PC-3 (cell line): ENCODE measurements around the gene SEMA4C. TPM values are rescaled to one million over a fixed set of nuclear protein-coding genes. Genes with fewer than 3 reads are reported as not detected.

Experiments used
- ATAC-seq: fragments of 200-7000 bp; cut with Tn5 transposase; 2 replicates; pipeline ENCODE4 v1.9.1; 2020; ENCODE audit warnings: mild to moderate bottlenecking, moderate library complexity
- BruUV-seq: library from RNA; stranded (reverse); fragments of 400-500 nt; replicated peaks from 2 replicates; lab custom pipeline; 2021; lab: Mats Ljungman, UMichigan
- CTCF ChIA-PET: fragments of 300-600 bp; sonication (Branson Sonifier 250); formaldehyde crosslinking; loops from one replicate; lab custom pipeline; 2022; ENCODE audit warnings: antibody characterized with exemption; lab: Charles Lee
- POLR2A ChIA-PET: fragments of 300-600 bp; sonication (Branson Sonifier 250); formaldehyde crosslinking; loops from one replicate; lab custom pipeline; 2022; ENCODE audit warnings: antibody characterized with exemption; ENCODE audit not compliant: unreplicated experiment; lab: Charles Lee
- DNase-seq: peaks from one replicate; pipeline ENCODE4 v3.0.0-alpha.2; 2015
- H2AFZ ChIP-seq: fragments of 300-600 bp; sonication (generic); 2 replicates; pipeline ENCODE4 v1.6.0; 2016; ENCODE audit warnings: antibody characterized with exemption, low read length
- H3F3A ChIP-seq: fragments of 300-600 bp; sonication (generic); one replicate; pipeline ENCODE4 v1.6.0; 2017; ENCODE audit warnings: antibody characterized with exemption, low read length, control low read depth, mild to moderate bottlenecking; ENCODE audit not compliant: unreplicated experiment
- H3K27ac ChIP-seq: fragments of 300-600 bp; sonication (generic); 2 replicates; pipeline ENCODE4 v1.5.1; 2016; ENCODE audit warnings: mild to moderate bottlenecking, low read length
- H3K27me3 ChIP-seq: fragments of 300-600 bp; sonication (generic); 2 replicates; pipeline ENCODE4 v1.6.1; 2016; ENCODE audit warnings: low read length, mixed read lengths
- H3K36me3 ChIP-seq: fragments of 300-600 bp; sonication (generic); 2 replicates; pipeline ENCODE4 v1.6.1; 2016; ENCODE audit warnings: low read depth, mixed run types, low read length, mixed read lengths
- H3K4me1 ChIP-seq: fragments of 300-600 bp; sonication (generic); 2 replicates; pipeline ENCODE4 v1.5.1; 2016; ENCODE audit warnings: low read length; ENCODE audit not compliant: insufficient read depth
- H3K4me2 ChIP-seq: fragments of 300-600 bp; sonication (generic); 2 replicates; pipeline ENCODE4 v1.6.0; 2016; ENCODE audit warnings: low read length
- H3K4me3 ChIP-seq: fragments of 300-600 bp; sonication (generic); 2 replicates; pipeline ENCODE4 v1.5.1; 2016; ENCODE audit warnings: mild to moderate bottlenecking, low read length, mixed read lengths
- H3K79me2 ChIP-seq: fragments of 300-600 bp; sonication (generic); 2 replicates; pipeline ENCODE4 v1.6.1; 2017; ENCODE audit warnings: low read length, mixed read lengths
- H3K9ac ChIP-seq: fragments of 300-600 bp; sonication (generic); 2 replicates; pipeline ENCODE4 v1.6.0; 2016; ENCODE audit warnings: mild to moderate bottlenecking, low read length
- H3K9me2 ChIP-seq: fragments of 300-600 bp; sonication (generic); replicated peaks from 2 replicates; pipeline ENCODE4 v1.6.1; 2016; ENCODE audit warnings: mixed run types, low read length, mixed read lengths
- H3K9me3 ChIP-seq: fragments of 300-600 bp; sonication (generic); 2 replicates; pipeline ENCODE4 v1.6.1; 2016; ENCODE audit warnings: low read length, mixed read lengths
- H4K20me1 ChIP-seq: fragments of 300-600 bp; sonication (generic); 2 replicates; pipeline ENCODE4 v1.6.1; 2016; ENCODE audit warnings: low read length, mixed read lengths
- EZH2 ChIP-seq: fragments of 300-600 bp; sonication (generic); IDR thresholded peaks from one replicate; pipeline ENCODE4 v1.6.1; 2017; ENCODE audit warnings: antibody characterized with exemption, mild to moderate bottlenecking, low read length; ENCODE audit not compliant: unreplicated experiment
- EZH2phosphoT487 ChIP-seq: fragments of 300-600 bp; sonication (generic); IDR thresholded peaks from 2 replicates; pipeline ENCODE4 v1.6.1; 2018; ENCODE audit warnings: mild to moderate bottlenecking, antibody characterized with exemption, low read length, borderline replicate concordance
- intact Hi-C: fragments of 100-400 bp; cut with micrococcal nuclease; formaldehyde crosslinking; loops from 2 replicates; pipeline ENCODE4 v1.9.0; 2023
- total RNA-seq: library from RNA; depleted of rRNA; stranded (reverse); fragments of >200 nt; gene quantifications from 2 replicates; pipeline ENCODE4 v1.2.3, GENCODE V29; 2014
- TF ChIP-seq, protein P1 (sequence below): fragments of 300-600 bp; sonication (generic); conservative IDR thresholded peaks from 2 replicates; pipeline ENCODE4 v1.5.1; 2017; ENCODE audit warnings: antibody characterized with exemption, low read depth, mild to moderate bottlenecking, low read length

Gene SEMA4C
- total RNA-seq, 1 experiment from 2014 or later: 20.6 TPM

DNA sequence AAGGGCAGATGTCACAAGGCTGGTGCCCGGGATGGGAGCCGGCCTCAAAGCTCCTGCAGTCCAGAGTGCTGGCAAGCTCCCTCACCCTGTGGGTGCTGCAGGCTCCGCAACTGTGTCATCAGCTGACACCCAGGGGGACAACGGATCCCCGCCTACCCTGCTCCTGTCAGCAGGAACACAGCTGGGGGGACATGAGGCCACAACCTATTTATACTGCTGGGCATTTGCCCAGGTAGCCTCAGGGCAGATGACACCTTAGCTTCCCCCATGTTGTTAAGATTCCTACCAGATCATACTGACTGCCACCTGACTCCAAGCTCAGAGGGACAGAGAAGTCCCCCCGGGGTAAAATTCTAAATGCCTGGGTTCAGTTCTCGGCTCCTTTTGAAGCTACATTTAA, 27.3 kb downstream of the SEMA4C start:
- Histone ChIP-seq H3K79me2 (no peaks in the 10 kb centered on the region), H3K9ac (no peak overlapping the region), H4K20me1 (no peaks in the 10 kb centered on the region), H3K36me3 (peaks cover 1% of the 10 kb centered on the region; the same call in 1 of the 2 replicates), H3F3A (no peaks in the 10 kb centered on the region), H3K27me3 (no peaks in the 10 kb centered on the region), H2AFZ (no peak overlapping the region), H3K4me2 (no peak overlapping the region), H3K4me1 (no peaks in the 10 kb centered on the region), H3K9me3 (no peaks in the 10 kb centered on the region), H3K27ac (no peak overlapping the region), H3K4me3 (no peak overlapping the region), H3K9me2 (no peaks in the 10 kb centered on the region)
- BruUV-seq: no TSS peak
- DNase-seq (no peak), ATAC-seq (no peak)
- intact Hi-C loops: no loop called here
- ChIA-PET CTCF (no interaction called here), POLR2A (no interaction called here)
- TF ChIP-seq, protein P1, sequence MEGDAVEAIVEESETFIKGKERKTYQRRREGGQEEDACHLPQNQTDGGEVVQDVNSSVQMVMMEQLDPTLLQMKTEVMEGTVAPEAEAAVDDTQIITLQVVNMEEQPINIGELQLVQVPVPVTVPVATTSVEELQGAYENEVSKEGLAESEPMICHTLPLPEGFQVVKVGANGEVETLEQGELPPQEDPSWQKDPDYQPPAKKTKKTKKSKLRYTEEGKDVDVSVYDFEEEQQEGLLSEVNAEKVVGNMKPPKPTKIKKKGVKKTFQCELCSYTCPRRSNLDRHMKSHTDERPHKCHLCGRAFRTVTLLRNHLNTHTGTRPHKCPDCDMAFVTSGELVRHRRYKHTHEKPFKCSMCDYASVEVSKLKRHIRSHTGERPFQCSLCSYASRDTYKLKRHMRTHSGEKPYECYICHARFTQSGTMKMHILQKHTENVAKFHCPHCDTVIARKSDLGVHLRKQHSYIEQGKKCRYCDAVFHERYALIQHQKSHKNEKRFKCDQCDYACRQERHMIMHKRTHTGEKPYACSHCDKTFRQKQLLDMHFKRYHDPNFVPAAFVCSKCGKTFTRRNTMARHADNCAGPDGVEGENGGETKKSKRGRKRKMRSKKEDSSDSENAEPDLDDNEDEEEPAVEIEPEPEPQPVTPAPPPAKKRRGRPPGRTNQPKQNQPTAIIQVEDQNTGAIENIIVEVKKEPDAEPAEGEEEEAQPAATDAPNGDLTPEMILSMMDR: no peak
- no peak for TF ChIP-seq EZH2phosphoT487
- TF ChIP-seq EZH2: no peak

DNA sequence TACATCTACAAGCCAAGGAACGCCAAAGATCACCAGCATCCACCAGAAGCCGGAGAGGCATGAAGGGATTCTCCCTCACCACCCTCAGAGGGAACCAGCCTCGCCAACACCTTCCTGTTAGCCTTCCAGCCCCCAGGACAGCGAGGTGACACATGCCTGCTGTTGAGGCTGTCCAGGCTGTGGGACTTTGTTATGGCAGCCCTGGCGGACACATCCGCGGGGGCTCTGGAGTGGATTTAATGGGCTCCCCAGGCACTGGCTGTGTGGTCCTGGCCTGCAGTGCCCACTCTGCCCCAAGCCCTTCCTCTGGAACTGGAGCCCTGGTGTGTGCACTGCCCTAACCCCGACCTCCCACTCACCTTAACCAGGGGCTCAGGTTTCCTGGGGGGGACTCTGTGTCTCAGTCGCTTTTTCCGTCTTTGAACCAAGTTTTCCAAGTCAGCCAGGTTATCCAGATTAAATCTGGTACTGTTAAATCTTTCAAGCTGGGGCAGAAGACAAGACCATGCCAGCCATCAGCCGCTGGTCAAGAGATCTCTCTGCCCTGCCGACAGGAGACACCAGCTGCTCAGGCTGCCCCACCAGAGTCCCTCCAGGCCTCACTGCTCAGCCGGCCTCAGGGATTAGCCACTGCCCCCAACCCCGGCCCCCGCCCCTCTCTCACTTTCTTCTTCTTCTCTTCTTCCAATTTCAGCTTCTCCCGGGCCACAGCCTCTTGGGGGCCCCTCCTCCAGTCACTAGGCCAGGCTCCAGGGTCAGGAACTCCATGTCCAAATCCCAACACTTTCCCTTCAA, 28.0 kb downstream of the SEMA4C start:
- no peaks in the 10 kb centered on the region for H3K79me2 ChIP-seq
- no peak overlapping the region for H3K27ac ChIP-seq
- no peaks in the 10 kb centered on the region for H4K20me1 ChIP-seq
- no peak overlapping the region for H3K4me3 ChIP-seq
- no peak overlapping the region for H3K9ac ChIP-seq
- H3F3A ChIP-seq: no peaks in the 10 kb centered on the region
- TF ChIP-seq EZH2phosphoT487 (no peak), EZH2 (no peak)
- TF ChIP-seq, protein P1: no peak
- no peak for ATAC-seq
- CTCF ChIA-PET: no interaction called here
- H3K9me3 ChIP-seq: no peaks in the 10 kb centered on the region
- intact Hi-C loops: no loop called here
- H3K4me1 ChIP-seq: no peaks in the 10 kb centered on the region
- POLR2A ChIA-PET: no interaction called here
- H2AFZ ChIP-seq: no peak overlapping the region
- H3K36me3 ChIP-seq: no peaks in the 10 kb centered on the region; the same call in 1 of the 2 replicates
- no peak overlapping the region for H3K4me2 ChIP-seq
- DNase-seq: no peak
- no TSS peak for BruUV-seq
- H3K27me3 ChIP-seq: no peaks in the 10 kb centered on the region
- H3K9me2 ChIP-seq: no peaks in the 10 kb centered on the region
